Activated T-helper 1 cell treated with Interleukin-2 at 50 U/mL for 16 hours (primary cell): ENCODE data around the gene BNIP3.

Experiments
- DNase-seq: peaks from one replicate; pipeline ENCODE4 v3.0.0-alpha.2; 2020; ENCODE audit warnings: low read depth

BNIP3 gene

GRCh38 chr10:131949041-131949862 lies 32.5 kb downstream of the BNIP3 start:
- DNase-seq: no peak

GRCh38 chr10:131948501-131948900 lies 33.2 kb downstream of the BNIP3 start:
- no peak for DNase-seq

- no peak for DNase-seq
These were observed 33.9 kb downstream of the BNIP3 start for GRCh38 chr10:131947631-131948347.

- no peak for DNase-seq
These were observed 34.8 kb downstream of the BNIP3 start for GRCh38 chr10:131946880-131947279.

GRCh38 chr10:131946321-131946751 lies 35.4 kb downstream of the BNIP3 start:
- DNase-seq: no peak

- DNase-seq: no peak
These were observed 36.6 kb downstream of the BNIP3 start for GRCh38 chr10:131944976-131945695.

- DNase-seq: no peak
These were observed 37.3 kb downstream of the BNIP3 start for GRCh38 chr10:131944412-131944811.

- DNase-seq: no peak
These were observed 38.5 kb downstream of the BNIP3 start for GRCh38 chr10:131943021-131943814.

- no peak for DNase-seq
These were observed 39.3 kb downstream of the BNIP3 start for GRCh38 chr10:131942455-131942854.

- DNase-seq: no peak
These were observed 43.0 kb downstream of the BNIP3 start for GRCh38 chr10:131938681-131939080.

GRCh38 chr10:131937836-131938235 lies 43.9 kb downstream of the BNIP3 start:
- no peak for DNase-seq

GRCh38 chr10:131936736-131937135 lies 45.0 kb downstream of the BNIP3 start:
- no peak for DNase-seq

- DNase-seq: no peak
These were observed 45.4 kb downstream of the BNIP3 start for GRCh38 chr10:131936294-131936693.

- no peak for DNase-seq
These were observed 46.5 kb downstream of the BNIP3 start for GRCh38 chr10:131935260-131935659.

GRCh38 chr10:131934769-131935168 lies 47.0 kb downstream of the BNIP3 start:
- no peak for DNase-seq

GRCh38 chr10:131933696-131934086 lies 48.0 kb downstream of the BNIP3 start:
- no peak for DNase-seq

GRCh38 chr10:131933016-131933695 lies 48.6 kb downstream of the BNIP3 start:
- DNase-seq: no peak

- no peak for DNase-seq
These were observed 49.7 kb downstream of the BNIP3 start for GRCh38 chr10:131931981-131932380.

GRCh38 chr10:131930586-131931330 lies 51.0 kb downstream of the BNIP3 start:
- no peak for DNase-seq

- no peak for DNase-seq
These were observed 51.6 kb downstream of the BNIP3 start for GRCh38 chr10:131930150-131930549.
